Pancreas (tissue), 10 donors: ENCODE results near the gene SCN5A. TPM values are rescaled to one million over a fixed set of nuclear protein-coding genes. Genes with fewer than 3 reads are reported as not detected.
A peak's percentile ranks its signal among the peaks of the same experiment; 100 is the strongest.

ENCODE experiments used
- ATAC-seq, 4 donors: fragments of 200-7000 bp; cut with Tn5 transposase; one replicate each; pipeline versions ENCODE4 v1.8.0 to v1.9.1; 2020; ENCODE audit warnings: mild to moderate bottlenecking in 4 of 4, moderate library complexity in 4 of 4
- DNase-seq, 6 donors: peaks; one replicate each; pipeline ENCODE4 v3.0.0-alpha.2; 2020
- FAIRE-seq: peaks from 2 replicates; lab custom pipeline; 2012; peaks lifted over from hg19 to GRCh38; lab: Jason Lieb, UNC
- H3K27ac ChIP-seq, 4 donors: fragments of 200-600 bp; sonication (generic); 1 replicate in 3 of 4; 2 replicates in 1 of 4; pipeline versions ENCODE4 v1.5.0 to v1.8.0; 2020
- H3K27me3 ChIP-seq, 4 donors: fragments of 200-600 bp; one replicate each; pipeline ENCODE4 v1.8.0; 2021
- H3K36me3 ChIP-seq, 3 donors: fragments of 200-600 bp; sonication (generic) in 1 of 3; one replicate each; pipeline versions ENCODE4 v1.5.0 to v1.8.0; 2020 to 2021
- H3K4me1 ChIP-seq, 3 donors: fragments of 200-600 bp; one replicate each; pipeline ENCODE4 v1.8.0; 2021
- H3K4me3 ChIP-seq, 4 donors: fragments of 200-600 bp; sonication (generic) in 2 of 4; one replicate each; pipeline versions ENCODE4 v1.5.0 to v1.8.0; 2020 to 2021
- H3K9me3 ChIP-seq, 4 donors: fragments of 200-600 bp; one replicate each; pipeline ENCODE4 v1.8.0; 2021
- WGBS, 2 donors: extraction: QIAGEN DNeasy Blood & Tissue Kit; methylation state at CpG; one replicate each; pipeline ENCODE4 v1.1.7; 2013; 5-methylcytosine and 5-hydroxymethylcytosine counted together
- intact Hi-C, 3 donors: fragments of 100-400 bp; cut with DNase I; formaldehyde crosslinking; loops; one replicate each; pipeline versions ENCODE4 v1.11.1 to v1.14.2; 2022
- polyA plus RNA-seq, 2 donors: library from polyadenylated mRNA; stranded (reverse); fragments of 200-250 nt; gene quantifications; one replicate each; pipeline ENCODE4 v1.2.3, GENCODE V29; 2013
- total RNA-seq, 6 donors: library from RNA; stranded (reverse); fragmentation: NEBNext Ultra II Directional in 4 of 6; extraction: Animal tissue kit (Norgen Biotek cat#: 25700) in 4 of 6; gene quantifications; one replicate each; pipeline versions ENCODE4 v1.2.1 to v1.2.4, GENCODE V29; 2021 to 2023
- TF ChIP-seq, protein P1 (sequence below), 4 donors: fragments of 200-600 bp; sonication (generic) in 3 of 4; IDR thresholded peaks; one replicate each; pipeline versions ENCODE4 v1.5.0 to v1.8.0; 2021; ENCODE audit warnings: antibody characterized with exemption in 4 of 4
- donor health status: healthy with polysubstance abuse.
- donor health status: DM: no; HTN: no; CAD: no; lungs with moderate emphysema.
- donor health status: DM: no; HTN: no; CAD: no.
- donor health status: control.
- donor health status: control.
- donor health status: Bipolar disorder and iron deficiency.
- donor health status: DM: yes; HTN: yes; CAD: no.
- donor health status: DM: no; HTN: no; CAD: no.
- donor health status: DM: no; HTN: no; CAD: no.
- donor health status: DM: yes; HTN: yes; CAD: no.

The SCN5A gene
- total and polyA plus RNA-seq, 8 donors, result 0.07 to 0.39 (median 0.26) TPM; not detected in 1

DNA sequence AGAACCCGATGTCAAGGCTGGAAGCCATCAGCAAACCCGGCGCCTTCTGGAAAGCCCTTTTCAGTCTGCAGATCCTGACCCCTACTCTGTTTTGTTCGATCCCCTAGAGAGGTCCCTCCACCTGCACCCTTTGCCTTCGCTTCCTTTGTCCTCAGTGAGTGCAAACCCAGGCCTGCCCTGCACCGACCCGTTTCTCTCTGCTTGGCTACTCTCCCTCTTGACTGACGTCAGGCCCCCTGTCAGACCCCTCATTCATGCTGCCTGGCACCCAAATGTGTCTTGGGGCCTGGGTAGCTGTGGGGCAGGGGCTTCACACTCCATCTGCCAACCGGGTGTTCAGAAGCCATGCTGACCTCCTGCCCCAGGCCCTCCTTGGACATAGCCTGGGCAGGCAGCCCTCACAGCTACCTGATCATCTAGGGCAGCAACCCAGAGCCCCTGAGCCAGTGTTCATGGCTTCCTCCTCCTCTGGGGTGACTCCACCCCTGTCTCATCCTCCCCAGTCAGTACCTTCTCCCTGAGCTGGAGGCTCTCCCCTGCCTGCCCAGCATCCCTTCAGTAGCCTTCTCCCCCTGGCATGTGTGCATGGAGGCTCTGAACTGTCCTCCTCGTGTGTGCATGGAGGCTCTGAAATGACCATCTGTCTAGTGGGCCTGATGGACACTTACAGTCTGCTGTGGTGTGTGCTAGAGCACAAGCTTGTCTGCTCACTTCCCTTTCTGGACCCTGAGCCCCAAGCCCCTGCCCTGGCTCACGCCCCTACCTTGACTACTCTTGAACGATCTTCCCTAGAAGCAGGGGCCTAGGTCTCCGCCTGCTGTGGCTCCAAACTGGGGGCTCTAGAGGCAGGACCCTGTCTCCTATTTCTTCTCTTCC, 83.9 kb downstream of the SCN5A start:
- 80 to 83% methylated on average over 13 of the region's 13 CpGs for WGBS, 2 donors
- Histone ChIP-seq H3K4me3 (no peak overlapping the region), H3K4me1 (no peaks in the 10 kb centered on the region), H3K36me3 (no peaks in the 10 kb centered on the region), H3K27me3 (no peaks in the 10 kb centered on the region), H3K9me3 (peaks cover 0 to 3% (median 0%) of the 10 kb centered on the region in 4 donors), H3K27ac (no peak overlapping the region)
- TF ChIP-seq, protein P1, sequence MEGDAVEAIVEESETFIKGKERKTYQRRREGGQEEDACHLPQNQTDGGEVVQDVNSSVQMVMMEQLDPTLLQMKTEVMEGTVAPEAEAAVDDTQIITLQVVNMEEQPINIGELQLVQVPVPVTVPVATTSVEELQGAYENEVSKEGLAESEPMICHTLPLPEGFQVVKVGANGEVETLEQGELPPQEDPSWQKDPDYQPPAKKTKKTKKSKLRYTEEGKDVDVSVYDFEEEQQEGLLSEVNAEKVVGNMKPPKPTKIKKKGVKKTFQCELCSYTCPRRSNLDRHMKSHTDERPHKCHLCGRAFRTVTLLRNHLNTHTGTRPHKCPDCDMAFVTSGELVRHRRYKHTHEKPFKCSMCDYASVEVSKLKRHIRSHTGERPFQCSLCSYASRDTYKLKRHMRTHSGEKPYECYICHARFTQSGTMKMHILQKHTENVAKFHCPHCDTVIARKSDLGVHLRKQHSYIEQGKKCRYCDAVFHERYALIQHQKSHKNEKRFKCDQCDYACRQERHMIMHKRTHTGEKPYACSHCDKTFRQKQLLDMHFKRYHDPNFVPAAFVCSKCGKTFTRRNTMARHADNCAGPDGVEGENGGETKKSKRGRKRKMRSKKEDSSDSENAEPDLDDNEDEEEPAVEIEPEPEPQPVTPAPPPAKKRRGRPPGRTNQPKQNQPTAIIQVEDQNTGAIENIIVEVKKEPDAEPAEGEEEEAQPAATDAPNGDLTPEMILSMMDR (IDR thresholded peaks at IDR 0.05), result no peak
- FAIRE-seq, result no peak
- intact Hi-C loops, result no loop called here
- no peak for ATAC-seq
- DNase-seq, result peak in 2 of 6 donors; percentile 10 to 35

DNA sequence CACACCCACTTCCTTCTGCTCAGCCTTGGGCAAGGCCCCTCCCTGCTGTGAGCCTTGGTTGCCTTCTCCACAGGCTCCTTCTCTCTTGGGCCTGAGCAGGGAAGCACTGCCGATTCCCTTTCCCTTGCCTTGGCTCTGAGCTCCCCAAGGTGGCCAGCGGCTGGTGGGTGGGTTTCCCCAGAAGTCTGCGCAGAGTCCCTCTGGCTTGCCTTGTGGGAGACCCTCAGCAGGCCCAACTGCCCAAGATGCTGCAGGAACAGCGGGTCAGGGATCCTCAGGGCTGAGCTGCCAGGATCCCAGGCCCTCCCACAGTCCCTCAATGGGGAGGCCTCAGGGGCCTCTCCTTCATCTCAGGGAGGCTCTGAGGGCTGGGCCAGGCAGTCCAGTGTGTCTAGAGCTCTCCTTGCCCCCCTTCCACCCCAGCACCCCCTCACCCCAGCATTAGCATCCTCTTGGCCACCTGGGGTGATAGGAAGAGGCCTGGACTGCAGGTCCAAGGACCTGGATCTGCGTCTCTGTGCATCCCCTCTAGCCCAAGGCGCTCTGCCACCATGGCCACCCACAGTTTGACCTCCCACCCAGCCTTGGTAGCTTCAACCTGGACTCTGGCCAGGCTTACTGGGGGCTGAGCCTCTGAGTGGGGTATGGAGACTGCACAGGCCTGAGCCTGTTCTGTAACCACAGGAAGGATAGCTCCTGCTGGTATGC, 84.7 kb downstream of the SCN5A start:
- Histone ChIP-seq H3K27ac (no peak overlapping the region), H3K4me3 (no peak overlapping the region), H3K4me1 (no peaks in the 10 kb centered on the region), H3K9me3 (peaks cover 0 to 3% (median 0%) of the 10 kb centered on the region in 4 donors), H3K36me3 (no peaks in the 10 kb centered on the region), H3K27me3 (no peaks in the 10 kb centered on the region)
- ATAC-seq (no peak), DNase-seq (peak in 3 of 6 donors; percentile 3 to 42 (median 22)), FAIRE-seq (no peak)
- 92 to 98% methylated on average over 6 of the region's 6 CpGs for WGBS, 2 donors
- intact Hi-C loops, result no loop called here
- TF ChIP-seq, protein P1 (IDR thresholded peaks at IDR 0.05), result no peak

DNA sequence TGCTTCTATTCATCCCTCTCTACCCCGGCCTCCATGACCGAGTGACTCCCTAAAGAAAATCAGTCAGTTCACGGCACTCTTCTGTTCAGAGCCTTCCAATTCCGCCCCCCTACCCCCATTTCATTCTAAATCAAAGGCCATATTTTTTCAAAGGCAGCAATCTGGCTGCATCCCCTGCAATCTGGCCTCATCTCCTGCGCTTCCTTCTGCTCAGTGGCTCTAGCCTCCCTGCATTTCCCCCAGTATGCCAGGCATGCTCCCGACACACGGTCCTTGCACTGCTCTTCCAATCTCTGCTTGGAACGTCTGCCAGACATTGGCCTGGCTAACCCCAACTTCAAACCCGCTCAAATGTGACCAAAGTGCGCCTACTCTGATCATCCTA, 85.6 kb downstream of the SCN5A start:
- intact Hi-C loops, result no loop called here
- ATAC-seq (no peak), FAIRE-seq (no peak), DNase-seq (peak in 1 of 6 donors; percentile 2)
- H3K9me3 ChIP-seq, result peaks cover 0 to 3% (median 0%) of the 10 kb centered on the region in 4 donors
- no peaks in the 10 kb centered on the region for H3K27me3 ChIP-seq
- no peaks in the 10 kb centered on the region for H3K36me3 ChIP-seq
- no peak overlapping the region for H3K4me3 ChIP-seq
- no peak overlapping the region for H3K27ac ChIP-seq
- TF ChIP-seq, protein P1 (IDR thresholded peaks at IDR 0.05), result no peak
- 75 to 86% methylated on average over 10 of the region's 10 CpGs for WGBS, 2 donors
- no peaks in the 10 kb centered on the region for H3K4me1 ChIP-seq

DNA sequence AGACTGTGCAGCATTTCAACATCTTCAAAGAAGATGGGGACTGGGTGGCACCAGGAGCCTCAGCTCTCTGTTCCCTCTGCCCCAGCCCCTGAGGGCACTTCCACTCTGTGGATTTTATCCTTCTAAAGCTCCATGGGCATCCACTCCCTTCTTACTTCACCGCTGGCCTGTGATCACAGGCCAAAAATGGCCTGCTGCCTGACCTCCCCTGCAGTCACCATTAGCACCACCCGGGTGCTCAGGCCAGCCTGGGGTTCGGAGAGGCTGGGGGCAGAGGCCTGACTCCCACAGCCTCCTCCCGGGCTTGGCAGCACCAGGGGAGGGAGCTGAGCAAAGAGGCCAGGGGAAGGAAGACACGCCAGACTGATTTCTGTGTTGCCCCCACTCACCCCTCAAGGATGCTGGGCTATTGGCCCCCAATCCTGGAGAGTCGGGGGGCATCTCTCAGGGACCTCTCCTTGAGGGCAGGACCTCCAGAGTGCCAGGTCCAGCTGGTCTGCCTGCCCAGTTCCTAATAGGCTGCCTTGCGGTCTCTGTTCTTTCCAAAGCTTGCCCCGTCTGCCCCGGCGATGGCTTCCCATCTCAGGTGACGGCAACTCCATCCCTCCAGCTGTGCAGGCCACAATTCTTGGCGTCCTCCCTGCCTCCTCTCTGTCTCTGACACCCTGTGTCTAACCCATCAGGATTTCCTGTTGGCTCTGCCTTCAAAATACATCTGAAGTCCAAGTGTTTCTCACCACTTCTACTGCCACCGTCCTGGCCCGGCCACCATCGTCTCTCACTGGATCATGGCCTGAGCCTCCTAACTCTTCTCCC, 86.2 kb downstream of the SCN5A start:
- DNase-seq (peak in 1 of 6 donors; percentile 3), ATAC-seq (no peak), FAIRE-seq (no peak)
- TF ChIP-seq, protein P1 (IDR thresholded peaks at IDR 0.05), result no peak
- H3K27me3 ChIP-seq, result no peaks in the 10 kb centered on the region
- H3K4me1 ChIP-seq, result no peaks in the 10 kb centered on the region
- no peak overlapping the region for H3K4me3 ChIP-seq
- intact Hi-C loops, result no loop called here
- no peak overlapping the region for H3K27ac ChIP-seq
- WGBS, 2 donors, result 78 to 81% methylated on average over 15 of the region's 15 CpGs
- no peaks in the 10 kb centered on the region for H3K9me3 ChIP-seq
- H3K36me3 ChIP-seq, result no peaks in the 10 kb centered on the region
